ENCODE measurements around the gene MAS1L.

MAS1L gene

DNA sequence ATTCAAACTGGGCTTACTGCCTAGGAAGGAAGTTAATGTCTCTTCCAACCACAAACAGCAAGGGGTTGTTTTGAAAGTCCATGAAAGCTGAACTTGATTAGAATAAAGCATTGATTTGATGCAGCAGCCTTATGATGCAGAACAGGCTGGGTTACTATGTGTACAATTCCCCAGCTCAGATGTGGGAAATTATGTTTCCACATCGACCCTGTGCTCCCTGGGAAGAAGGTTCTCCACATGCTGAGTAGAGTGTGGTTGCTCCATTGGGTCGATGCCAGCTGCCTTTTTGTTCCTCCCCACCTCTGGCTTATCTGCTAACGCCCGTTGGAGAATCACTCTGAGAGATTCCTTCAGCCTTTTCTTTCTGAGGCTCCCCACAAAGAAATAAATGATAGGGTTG is 1.2 kb downstream of the MAS1L start:
- no peak overlapping the region for H3K4me3 ChIP-seq (ENCODE audit: low read depth, low read length)
- POLR2A ChIA-PET = no interaction called here
- CTCF ChIA-PET = no interaction called here
- DNase-seq (ENCODE audit: low read depth, low spot score) = no peak
- TF ChIP-seq, protein P1, sequence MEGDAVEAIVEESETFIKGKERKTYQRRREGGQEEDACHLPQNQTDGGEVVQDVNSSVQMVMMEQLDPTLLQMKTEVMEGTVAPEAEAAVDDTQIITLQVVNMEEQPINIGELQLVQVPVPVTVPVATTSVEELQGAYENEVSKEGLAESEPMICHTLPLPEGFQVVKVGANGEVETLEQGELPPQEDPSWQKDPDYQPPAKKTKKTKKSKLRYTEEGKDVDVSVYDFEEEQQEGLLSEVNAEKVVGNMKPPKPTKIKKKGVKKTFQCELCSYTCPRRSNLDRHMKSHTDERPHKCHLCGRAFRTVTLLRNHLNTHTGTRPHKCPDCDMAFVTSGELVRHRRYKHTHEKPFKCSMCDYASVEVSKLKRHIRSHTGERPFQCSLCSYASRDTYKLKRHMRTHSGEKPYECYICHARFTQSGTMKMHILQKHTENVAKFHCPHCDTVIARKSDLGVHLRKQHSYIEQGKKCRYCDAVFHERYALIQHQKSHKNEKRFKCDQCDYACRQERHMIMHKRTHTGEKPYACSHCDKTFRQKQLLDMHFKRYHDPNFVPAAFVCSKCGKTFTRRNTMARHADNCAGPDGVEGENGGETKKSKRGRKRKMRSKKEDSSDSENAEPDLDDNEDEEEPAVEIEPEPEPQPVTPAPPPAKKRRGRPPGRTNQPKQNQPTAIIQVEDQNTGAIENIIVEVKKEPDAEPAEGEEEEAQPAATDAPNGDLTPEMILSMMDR (IDR thresholded peaks at IDR 0.05; ENCODE audit: insufficient read depth, low read length, missing control alignments) = no peak

DNA sequence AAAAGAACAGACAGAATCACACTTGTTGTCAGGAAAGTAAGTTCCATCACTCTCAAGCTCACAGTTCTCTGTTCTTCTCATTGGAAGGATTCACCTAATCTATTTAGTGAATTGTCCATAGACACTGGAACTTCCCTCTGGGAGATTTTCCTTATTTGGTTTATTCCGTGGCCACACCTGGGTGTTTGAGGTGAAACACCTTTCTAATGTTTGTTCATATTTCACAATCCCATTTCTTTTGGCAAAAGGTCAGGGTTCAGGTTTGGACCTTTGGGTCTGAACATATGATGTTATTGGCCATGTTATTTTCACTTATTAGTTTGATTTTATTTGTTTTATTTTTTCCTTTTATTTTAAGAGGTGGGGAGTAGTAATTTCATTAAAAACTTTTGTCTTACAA is 4.0 kb downstream of the MAS1L start:
- no peak overlapping the region for H3K4me3 ChIP-seq (ENCODE audit: low read depth, low read length)
- TF ChIP-seq, protein P1 (IDR thresholded peaks at IDR 0.05; ENCODE audit: insufficient read depth, low read length, missing control alignments) = no peak
- ChIA-PET CTCF (no interaction called here), POLR2A (no interaction called here)
- DNase-seq (ENCODE audit: low read depth, low spot score) = no peak

DNA sequence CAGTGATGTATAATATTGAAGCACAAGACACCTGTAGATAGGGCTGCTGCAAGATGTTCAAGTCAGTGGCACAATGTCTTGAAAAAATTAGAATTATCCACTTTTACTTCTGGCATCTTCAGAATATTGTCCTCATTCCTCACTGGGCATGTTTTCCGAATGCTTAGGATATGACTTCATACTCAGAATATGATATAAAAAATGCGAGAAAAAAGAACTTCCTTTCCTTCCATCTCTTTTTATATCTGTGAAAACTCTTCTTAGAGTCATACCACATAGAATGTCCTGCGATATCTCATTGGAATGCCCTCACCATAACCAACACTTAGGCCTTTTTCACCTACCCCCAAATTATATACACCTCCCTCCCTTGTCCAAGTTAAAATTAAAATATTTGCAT is 4.6 kb downstream of the MAS1L start:
- no peak for DNase-seq (ENCODE audit: low read depth, low spot score)
- ChIA-PET POLR2A (no interaction called here), CTCF (no interaction called here)
- TF ChIP-seq, protein P1 (IDR thresholded peaks at IDR 0.05; ENCODE audit: insufficient read depth, low read length, missing control alignments) = no peak
- H3K4me3 ChIP-seq (ENCODE audit: low read depth, low read length) = no peak overlapping the region

DNA sequence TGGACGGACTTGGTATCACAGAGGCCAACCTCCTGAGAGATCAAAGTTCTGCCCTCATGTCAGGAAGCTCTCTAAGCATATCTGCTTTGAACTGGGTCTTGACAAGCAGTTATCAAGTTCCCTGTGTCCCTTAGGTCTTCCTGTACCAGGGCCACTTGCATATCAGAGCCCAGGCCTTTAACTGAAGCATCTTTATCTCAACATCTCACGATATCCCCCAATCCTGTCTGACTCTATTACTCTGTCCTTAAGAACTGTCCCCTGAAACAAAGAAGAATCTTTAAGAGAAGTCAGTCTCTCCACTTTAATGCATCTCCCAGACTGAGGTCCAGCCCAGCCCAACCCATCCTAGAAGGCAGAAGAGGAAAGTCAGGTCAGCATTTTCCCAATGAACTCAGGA is 8.2 kb downstream of the MAS1L start:
- POLR2A ChIA-PET = no interaction called here
- CTCF ChIA-PET = no interaction called here
- no peak overlapping the region for H3K4me3 ChIP-seq (ENCODE audit: low read depth, low read length)
- TF ChIP-seq, protein P1 (IDR thresholded peaks at IDR 0.05; ENCODE audit: insufficient read depth, low read length, missing control alignments) = no peak
- no peak for DNase-seq (ENCODE audit: low read depth, low spot score)

DNA sequence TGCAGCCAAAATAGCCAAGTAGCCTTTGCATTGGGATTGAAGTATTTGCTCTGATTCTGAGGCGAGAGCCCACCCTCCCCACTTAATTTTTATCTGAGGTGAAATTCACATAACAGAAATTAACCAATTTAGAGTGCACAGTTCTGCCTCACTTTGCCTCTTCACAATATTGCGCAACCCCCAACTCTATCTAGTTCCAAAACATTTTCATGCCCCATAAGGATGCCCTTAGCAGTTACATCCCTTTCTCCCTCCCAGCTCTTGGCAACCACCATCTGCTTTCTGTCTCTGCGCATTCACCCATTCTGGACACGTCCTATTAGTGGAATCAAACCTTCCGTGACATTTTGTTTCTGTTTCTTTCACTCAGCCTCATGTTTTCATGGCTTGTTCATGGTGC is 9.0 kb downstream of the MAS1L start:
- POLR2A ChIA-PET = no interaction called here
- CTCF ChIA-PET = no interaction called here
- TF ChIP-seq, protein P1 (IDR thresholded peaks at IDR 0.05; ENCODE audit: insufficient read depth, low read length, missing control alignments) = no peak

DNA sequence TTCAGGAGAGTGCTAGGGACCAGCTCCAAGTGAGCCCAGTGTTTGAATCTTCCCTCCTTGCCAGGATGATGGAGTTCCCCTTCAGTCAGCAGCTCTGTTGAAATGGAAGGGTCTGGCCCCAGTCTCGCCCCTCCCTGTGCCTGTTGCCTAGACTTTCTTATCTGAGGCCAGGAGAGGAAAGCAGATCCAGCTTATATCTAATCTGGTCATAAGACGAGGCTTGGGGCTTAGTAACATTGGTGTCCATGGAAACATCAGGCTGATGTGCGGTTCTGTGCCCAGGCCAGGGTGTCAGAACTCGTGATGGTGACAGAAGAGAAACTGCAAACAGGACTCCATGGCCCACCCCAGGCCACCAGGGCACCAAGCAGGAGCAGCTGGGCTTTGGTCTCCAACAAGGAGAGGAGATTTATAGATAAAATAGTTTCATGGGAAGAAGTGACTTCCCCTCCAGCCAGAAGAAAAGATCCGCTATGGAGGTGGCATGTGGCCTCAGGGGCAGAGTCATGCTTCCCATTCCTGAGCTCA is 9.8 kb downstream of the MAS1L start:
- TF ChIP-seq, protein P1 (IDR thresholded peaks at IDR 0.05; ENCODE audit: insufficient read depth, low read length, missing control alignments) = no peak
- ChIA-PET CTCF (no interaction called here), POLR2A (no interaction called here)
- H3K4me3 ChIP-seq (ENCODE audit: low read depth, low read length) = no peak overlapping the region
- DNase-seq (ENCODE audit: low read depth, low spot score) = no peak

More for the DNA sequence above, 9.0 kb downstream of the MAS1L start:
- no peak for DNase-seq (ENCODE audit: low read depth, low spot score)
- H3K4me3 ChIP-seq (ENCODE audit: low read depth, low read length) = no peak overlapping the region

All from AG04449 (cell line).